Lower lobe of right lung (tissue), 2 donors: ENCODE results near the gene ATXN7L3. TPM values are rescaled to one million over a fixed set of nuclear protein-coding genes. Genes with fewer than 3 reads are reported as not detected.

ENCODE experiments used
- ATAC-seq, 2 donors: fragments of 200-7000 bp; cut with Tn5 transposase; one replicate each; pipeline ENCODE4 v1.9.1; 2020 to 2022; ENCODE audit warnings: mild to moderate bottlenecking in 2 of 2, moderate library complexity in 2 of 2
- DNase-seq: peaks from one replicate; pipeline ENCODE4 v3.0.0-alpha.2; 2020
- H3K27ac ChIP-seq: fragments of 200-600 bp; one replicate; pipeline ENCODE4 v1.8.0; 2022
- H3K27me3 ChIP-seq: fragments of 200-600 bp; one replicate; pipeline ENCODE4 v1.8.0; 2022; ENCODE audit warnings: low read depth
- H3K36me3 ChIP-seq: fragments of 200-600 bp; one replicate; pipeline ENCODE4 v1.8.0; 2022; ENCODE audit warnings: mild to moderate bottlenecking
- H3K4me1 ChIP-seq: fragments of 200-600 bp; one replicate; pipeline ENCODE4 v1.8.0; 2022
- H3K4me3 ChIP-seq: fragments of 200-600 bp; one replicate; pipeline ENCODE4 v1.8.0; 2022; ENCODE audit warnings: mild to moderate bottlenecking
- H3K9me3 ChIP-seq: fragments of 200-600 bp; one replicate; pipeline ENCODE4 v1.8.0; 2022
- CTCF ChIP-seq: fragments of 200-600 bp; IDR thresholded peaks from one replicate; pipeline ENCODE4 v1.8.0; 2022; ENCODE audit warnings: antibody characterized with exemption, mild to moderate bottlenecking
- intact Hi-C: fragments of 100-400 bp; cut with DNase I; formaldehyde crosslinking; loops from one replicate; pipeline ENCODE4 v1.11.0; 2022
- total RNA-seq: library from RNA; stranded (reverse); fragmentation: NEBNext Ultra II Directional; extraction: Animal tissue kit (Norgen Biotek cat#: 25700); gene quantifications from one replicate; pipeline ENCODE4 v1.2.1, GENCODE V29; 2021
- donor health status: DM: no; HTN: yes; CAD: no; lungs with severe emphysema.

ATXN7L3 gene
- total RNA-seq, 1 donor from 2014 or later: 67.4 TPM

- Histone ChIP-seq H3K4me3 (no peak overlapping the region), H3K4me1 (peaks cover 23% of the 10 kb centered on the region), H3K9me3 (no peaks in the 10 kb centered on the region), H3K27ac (no peak overlapping the region), H3K36me3 (peaks cover 65% of the 10 kb centered on the region), H3K27me3 (no peaks in the 10 kb centered on the region)
- DNase-seq (no peak), ATAC-seq (no peak)
- TF ChIP-seq CTCF: no peak
- intact Hi-C loops: loop anchor here (10.0 kb wide), 1 partner anchor 129 kb away; the partner anchor contains the start of gene GRN
Observed at GRCh38 chr17:44216173-44216572, 16.5 kb upstream of the ATXN7L3 start.

- intact Hi-C loops: loop anchor here (10.0 kb wide), 1 partner anchor 130 kb away; the partner anchor contains the start of gene GRN
- Histone ChIP-seq H3K9me3 (no peaks in the 10 kb centered on the region), H3K4me1 (peaks cover 35% of the 10 kb centered on the region), H3K36me3 (peaks cover 77% of the 10 kb centered on the region), H3K4me3 (no peak overlapping the region), H3K27ac (no peak overlapping the region), H3K27me3 (no peaks in the 10 kb centered on the region)
- DNase-seq (no peak), ATAC-seq (no peak)
- TF ChIP-seq CTCF: no peak
Observed at GRCh38 chr17:44214896-44215295, 15.2 kb upstream of the ATXN7L3 start.

GRCh38 chr17:44214230-44214494 is 14.5 kb upstream of the ATXN7L3 start:
- no peak overlapping the region for H3K27ac ChIP-seq
- no peaks in the 10 kb centered on the region for H3K9me3 ChIP-seq
- ATAC-seq: no peak
- no peak for TF ChIP-seq CTCF
- H3K27me3 ChIP-seq: no peaks in the 10 kb centered on the region
- H3K36me3 ChIP-seq: peaks cover 85% of the 10 kb centered on the region
- intact Hi-C loops: loop anchor here (10.0 kb wide), 1 partner anchor 131 kb away; the partner anchor contains the start of gene GRN
- H3K4me3 ChIP-seq: no peak overlapping the region
- DNase-seq: no peak
- H3K4me1 ChIP-seq: peaks cover 37% of the 10 kb centered on the region

- Histone ChIP-seq H3K4me3 (no peak overlapping the region), H3K4me1 (peaks cover 37% of the 10 kb centered on the region), H3K36me3 (peaks cover 90% of the 10 kb centered on the region), H3K27ac (no peak overlapping the region), H3K9me3 (no peaks in the 10 kb centered on the region), H3K27me3 (no peaks in the 10 kb centered on the region)
- ATAC-seq (no peak), DNase-seq (no peak)
- no peak for TF ChIP-seq CTCF
- intact Hi-C loops: loop anchor here (10.0 kb wide), 1 partner anchor 131 kb away; the partner anchor contains the start of gene GRN
Observed at GRCh38 chr17:44213403-44214229, 13.9 kb upstream of the ATXN7L3 start.

- intact Hi-C loops: loop anchor here (10.0 kb wide), 1 partner anchor 132 kb away; the partner anchor contains the start of gene GRN
- Histone ChIP-seq H3K4me3 (no peak overlapping the region), H3K27ac (no peak overlapping the region), H3K4me1 (peaks cover 31% of the 10 kb centered on the region), H3K9me3 (no peaks in the 10 kb centered on the region), H3K27me3 (no peaks in the 10 kb centered on the region), H3K36me3 (peaks cover 98% of the 10 kb centered on the region)
- no peak for DNase-seq
- ATAC-seq: no peak
- TF ChIP-seq CTCF: no peak
Observed at GRCh38 chr17:44212507-44213402, 13.1 kb upstream of the ATXN7L3 start.
